ENCODE data around the gene DEUP1. TPM values are rescaled to one million over a fixed set of nuclear protein-coding genes. Genes with fewer than 3 reads are reported as not detected.
"Not testable (repeated sequence)": the region's sequence is repeated elsewhere in the genome, so short reads cannot be mapped to it uniquely, and the experiment has no call there.

Gene DEUP1
- total and polyA plus RNA-seq, 4 donors = 0.09 to 0.19 TPM; not detected in 2

- no peaks in the 10 kb centered on the region for H3K4me1 ChIP-seq (ENCODE audit: control insufficient read depth in 4 of 4, insufficient read depth in 4 of 4, low read length in 3 of 4)
- TF ChIP-seq GABPA (IDR thresholded peaks at IDR 0.05 in 1 of 2, conservative IDR thresholded peaks at IDR 0.05 in 1 of 2) = no peak
- no peak for TF ChIP-seq HNF4A (conservative IDR thresholded peaks at IDR 0.05)
- TF ChIP-seq HNF4G (IDR thresholded peaks at IDR 0.05) = no peak
- no peak for TF ChIP-seq FOXA2 (IDR thresholded peaks at IDR 0.05)
- no peak for TF ChIP-seq EGR1 (IDR thresholded peaks at IDR 0.05; ENCODE audit: low read depth in 2 of 2)
- no peak for TF ChIP-seq CTCF (IDR thresholded peaks at IDR 0.05; ENCODE audit: low read depth, low read length, missing input control)
- no peak for TF ChIP-seq TAF1 (conservative IDR thresholded peaks at IDR 0.05)
- no peak for TF ChIP-seq MAX (IDR thresholded peaks at IDR 0.05)
- TF ChIP-seq NR2F2 (IDR thresholded peaks at IDR 0.05) = no peak
- TF ChIP-seq YY1 (IDR thresholded peaks at IDR 0.05) = no peak
- TF ChIP-seq FOXA1 (IDR thresholded peaks at IDR 0.05) = no peak
- no peak for TF ChIP-seq ATF3 (IDR thresholded peaks at IDR 0.05)
- TF ChIP-seq REST (IDR thresholded peaks at IDR 0.05) = no peak
- TF ChIP-seq RAD21 (IDR thresholded peaks at IDR 0.05) = no peak
- TF ChIP-seq RXRA (IDR thresholded peaks at IDR 0.05) = no peak
- no peak for TF ChIP-seq SP1 (IDR thresholded peaks at IDR 0.05)
- no peak for TF ChIP-seq JUND (IDR thresholded peaks at IDR 0.05)
- no peak for TF ChIP-seq ZBTB33 (IDR thresholded peaks at IDR 0.05)
- no peak overlapping the region for H3K9ac ChIP-seq (ENCODE audit: low read depth in 1 of 2, low read length in 2 of 2)
- no peak overlapping the region for H3K4me3 ChIP-seq (ENCODE audit: low read depth in 1 of 3, low read length in 3 of 3)
- H3K36me3 ChIP-seq (ENCODE audit: control insufficient read depth in 4 of 4, insufficient read depth in 3 of 4, low read depth in 1 of 4, low read length in 3 of 4) = no peaks in the 10 kb centered on the region
- no peak for DNase-seq (ENCODE audit: low spot score)
- H3K27me3 ChIP-seq (ENCODE audit: control insufficient read depth in 4 of 4, insufficient read depth in 4 of 4, low read length in 3 of 4) = no peaks in the 10 kb centered on the region
- WGBS = 95% methylated on average over 9 of the region's 9 CpGs
- no peak overlapping the region for H3K27ac ChIP-seq (ENCODE audit: low read depth in 1 of 2, low read length in 2 of 2)
- no peaks in the 10 kb centered on the region for H3K9me3 ChIP-seq (ENCODE audit: control insufficient read depth in 4 of 4, low read length in 3 of 4)
Observed at GRCh38 chr11:93458286-93458685, 127.7 kb downstream of the DEUP1 start.

- WGBS = 95% methylated on average over 4 of the region's 4 CpGs
- not testable (repeated sequence) for H3K9ac ChIP-seq (ENCODE audit: low read depth in 1 of 2, low read length in 2 of 2); H3K4me3 ChIP-seq (ENCODE audit: low read depth in 1 of 3, low read length in 3 of 3); DNase-seq (ENCODE audit: low spot score); H3K9me3 ChIP-seq (ENCODE audit: control insufficient read depth in 4 of 4, low read length in 3 of 4); H3K4me1 ChIP-seq (ENCODE audit: control insufficient read depth in 4 of 4, insufficient read depth in 4 of 4, low read length in 3 of 4); H3K27ac ChIP-seq (ENCODE audit: low read depth in 1 of 2, low read length in 2 of 2); H3K36me3 ChIP-seq (ENCODE audit: control insufficient read depth in 4 of 4, insufficient read depth in 3 of 4, low read depth in 1 of 4, low read length in 3 of 4); H3K27me3 ChIP-seq (ENCODE audit: control insufficient read depth in 4 of 4, insufficient read depth in 4 of 4, low read length in 3 of 4)
Observed at GRCh38 chr11:93463666-93464065, 133.1 kb downstream of the DEUP1 start.

Measured in liver (tissue), 9 donors.